Peyer's patch (tissue), 4 donors: ENCODE results near the gene KPRP.

Source experiments
- POLR2A ChIP-seq, 2 donors: fragments of 450-650 bp; IDR thresholded peaks; one replicate each; pipeline ENCODE4 v1.5.1; 2017; ENCODE audit warnings: antibody characterized with exemption in 2 of 2, mild to moderate bottlenecking in 2 of 2, moderate library complexity in 2 of 2
- TF ChIP-seq, protein P1 (sequence below), 6 experiments: fragments of 450-650 bp in 4 of 6; fragments of 200-600 bp in 2 of 6; sonication (generic) in 1 of 6; IDR thresholded peaks; one replicate each; pipeline ENCODE4 v1.5.1; 2017 to 2019; ENCODE audit warnings: antibody characterized with exemption in 6 of 6, mild to moderate bottlenecking in 3 of 6, moderate library complexity in 1 of 6

DNA sequence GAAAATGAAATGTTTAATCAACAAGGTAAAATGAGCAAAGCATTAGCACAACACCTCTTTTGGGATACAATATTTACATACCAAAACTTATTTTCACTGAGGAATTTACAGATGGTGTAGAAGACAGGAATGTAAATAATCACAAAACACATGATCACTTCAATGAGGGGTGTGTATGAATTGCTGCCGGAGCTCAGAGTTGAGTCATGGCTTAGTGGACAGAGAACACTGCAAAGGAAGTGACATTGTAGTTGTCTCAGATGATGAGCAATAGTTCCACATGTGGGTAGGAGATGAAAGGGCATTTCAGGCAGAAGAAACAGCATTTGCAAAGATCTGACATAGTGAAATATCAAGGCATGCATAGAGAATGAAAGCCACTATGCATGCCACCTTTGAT is 5.6 kb upstream of the KPRP start:
- TF ChIP-seq, protein P1, sequence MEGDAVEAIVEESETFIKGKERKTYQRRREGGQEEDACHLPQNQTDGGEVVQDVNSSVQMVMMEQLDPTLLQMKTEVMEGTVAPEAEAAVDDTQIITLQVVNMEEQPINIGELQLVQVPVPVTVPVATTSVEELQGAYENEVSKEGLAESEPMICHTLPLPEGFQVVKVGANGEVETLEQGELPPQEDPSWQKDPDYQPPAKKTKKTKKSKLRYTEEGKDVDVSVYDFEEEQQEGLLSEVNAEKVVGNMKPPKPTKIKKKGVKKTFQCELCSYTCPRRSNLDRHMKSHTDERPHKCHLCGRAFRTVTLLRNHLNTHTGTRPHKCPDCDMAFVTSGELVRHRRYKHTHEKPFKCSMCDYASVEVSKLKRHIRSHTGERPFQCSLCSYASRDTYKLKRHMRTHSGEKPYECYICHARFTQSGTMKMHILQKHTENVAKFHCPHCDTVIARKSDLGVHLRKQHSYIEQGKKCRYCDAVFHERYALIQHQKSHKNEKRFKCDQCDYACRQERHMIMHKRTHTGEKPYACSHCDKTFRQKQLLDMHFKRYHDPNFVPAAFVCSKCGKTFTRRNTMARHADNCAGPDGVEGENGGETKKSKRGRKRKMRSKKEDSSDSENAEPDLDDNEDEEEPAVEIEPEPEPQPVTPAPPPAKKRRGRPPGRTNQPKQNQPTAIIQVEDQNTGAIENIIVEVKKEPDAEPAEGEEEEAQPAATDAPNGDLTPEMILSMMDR (IDR thresholded peaks at IDR 0.05): no peak
- TF ChIP-seq POLR2A (IDR thresholded peaks at IDR 0.05): no peak
